NT2/D1 (cell line): ENCODE results near the gene SLC52A1.

Source experiments
- DNase-seq: peaks from one replicate; pipeline ENCODE4 v3.0.0-alpha.2; 2011; ENCODE audit warnings: low read depth, low spot score
- H3K27me3 ChIP-seq: 2 replicates; pipeline ENCODE4 v1.6.0; 2011; ENCODE audit warnings: mild to moderate bottlenecking; ENCODE audit not compliant: insufficient read length, insufficient read depth
- H3K36me3 ChIP-seq: 2 replicates; pipeline ENCODE4 v1.6.1; 2011; ENCODE audit warnings: mild to moderate bottlenecking, low read length, mixed read lengths; ENCODE audit not compliant: insufficient read depth, insufficient read length
- H3K4me1 ChIP-seq: 2 replicates; pipeline ENCODE4 v1.5.1; 2011; ENCODE audit not compliant: insufficient read depth, insufficient read length
- H3K4me3 ChIP-seq: 2 replicates; pipeline ENCODE4 v1.5.1; 2011; ENCODE audit warnings: low read depth; ENCODE audit not compliant: insufficient read length
- H3K9ac ChIP-seq: 2 replicates; pipeline ENCODE4 v1.6.0; 2011; ENCODE audit warnings: low read depth; ENCODE audit not compliant: insufficient read length
- H3K9me3 ChIP-seq: 2 replicates; pipeline ENCODE4 v1.5.1; 2011; ENCODE audit warnings: mild to moderate bottlenecking, low read length; ENCODE audit not compliant: insufficient read depth
- SUZ12 ChIP-seq: IDR thresholded peaks from 2 replicates; pipeline ENCODE4 v1.6.1; 2011; ENCODE audit not compliant: insufficient read length, insufficient read depth; ENCODE audit errors: extremely low read depth
- YY1 ChIP-seq: IDR thresholded peaks from 2 replicates; pipeline ENCODE4 v1.6.1; 2011; ENCODE audit not compliant: insufficient read length, insufficient read depth
- ZNF274 ChIP-seq: IDR thresholded peaks from 2 replicates; pipeline ENCODE4 v1.6.1; 2011; ENCODE audit warnings: mild to moderate bottlenecking, low read depth, low read length

The SLC52A1 gene

GRCh38 chr17:4986951-4987766, 48.1 kb downstream of the SLC52A1 start, which contains the start of gene CAMTA2:
CAMTA2 (minus strand) TSS chr17:4987675; CDS start chr17:4986222, 1,453 bp downstream.
- Histone ChIP-seq H3K36me3 (peaks cover 11% of the 10 kb centered on the region), H3K9me3 (no peaks in the 10 kb centered on the region), H3K4me3 (peak within 1 kb of the TSS; percentile 85), H3K9ac (peak within 1 kb of the TSS; percentile 90), H3K4me1 (peaks cover 4% of the 10 kb centered on the region), H3K27me3 (no peaks in the 10 kb centered on the region)
- no peak for TF ChIP-seq YY1
- no peak for TF ChIP-seq ZNF274
- no peak for TF ChIP-seq SUZ12
- DNase-seq, result no peak

DNA sequence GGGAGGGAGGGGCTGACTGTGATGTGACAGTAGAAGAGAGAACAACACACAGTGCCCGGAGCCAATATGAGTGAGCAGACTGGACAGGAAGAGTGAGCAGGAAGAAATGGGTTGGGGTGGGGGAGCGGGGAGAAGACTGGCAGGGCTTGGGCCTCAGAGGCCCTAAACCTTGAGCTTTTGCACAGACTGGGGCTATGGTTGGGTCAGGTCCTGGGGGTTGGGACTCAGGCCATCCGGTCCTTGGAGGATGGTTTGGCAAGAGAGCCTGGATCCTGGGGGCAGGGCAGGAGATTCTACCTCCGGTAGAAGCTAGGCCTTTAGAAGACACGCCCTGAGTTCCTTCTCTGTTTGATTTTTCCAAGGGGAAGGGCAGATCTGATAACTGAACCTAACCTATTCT, 48.8 kb downstream of the SLC52A1 start:
- peak overlapping the region; percentile 90 for H3K9ac ChIP-seq
- peak overlapping the region; percentile 85 for H3K4me3 ChIP-seq
- H3K9me3 ChIP-seq, result no peaks in the 10 kb centered on the region
- no peaks in the 10 kb centered on the region for H3K27me3 ChIP-seq
- peaks cover 14% of the 10 kb centered on the region for H3K36me3 ChIP-seq
- TF ChIP-seq ZNF274 (no peak), SUZ12 (no peak), YY1 (no peak)
- no peak for DNase-seq
- peaks cover 4% of the 10 kb centered on the region for H3K4me1 ChIP-seq
